GM12878 (cell line): ENCODE data around the gene CAVIN2. TPM values are rescaled to one million over a fixed set of nuclear protein-coding genes. Genes with fewer than 3 reads are reported as not detected.

Experiments used
- ATAC-seq: fragments of 200-7000 bp; cut with Tn5 transposase; 3 replicates; pipeline ENCODE4 v1.9.1; 2020; ENCODE audit warnings: mild to moderate bottlenecking, moderate library complexity
- BruUV-seq: library from RNA; stranded (reverse); fragments of 400-500 nt; replicated peaks from 2 replicates; lab custom pipeline; 2021; lab: Mats Ljungman, UMichigan
- CTCF ChIA-PET: fragments of 300-600 bp; sonication (Branson Sonifier 250); formaldehyde crosslinking; extraction: SDS; loops from one replicate; lab custom pipeline; 2021; ENCODE audit warnings: inconsistent platforms; lab: Yijun Ruan, JAX
- POLR2A ChIA-PET: fragments of 350-600 bp; formaldehyde crosslinking; extraction: SDS; loops from one replicate; lab custom pipeline; 2021; ENCODE audit warnings: inconsistent platforms; lab: Charles Lee
- RAD21 ChIA-PET: fragments of 300-600 bp; sonication (Branson Sonifier 250); formaldehyde crosslinking; loops from one replicate; lab custom pipeline; 2023; ENCODE audit warnings: antibody characterized with exemption; ENCODE audit not compliant: unreplicated experiment; lab: Charles Lee
- SMC1A ChIA-PET: fragments of 300-600 bp; sonication (Branson Sonifier 250); formaldehyde crosslinking; loops from one replicate; lab custom pipeline; 2023; ENCODE audit not compliant: unreplicated experiment, uncharacterized antibody; lab: Charles Lee
- DNase-seq: peaks from one replicate; pipeline ENCODE4 v3.0.0-alpha.2; 2011; ENCODE audit warnings: low read depth, low spot score
- FAIRE-seq: peaks from 3 replicates; lab custom pipeline; 2011; peaks lifted over from hg19 to GRCh38; lab: Jason Lieb, UNC
- H2AFZ ChIP-seq: 2 replicates; pipeline ENCODE4 v1.6.0; 2011; ENCODE audit warnings: low read depth, low read length, control low read depth; ENCODE audit not compliant: control insufficient read depth
- H3K27ac ChIP-seq: 2 replicates; pipeline ENCODE4 v1.5.1; 2011; ENCODE audit warnings: control low read depth; ENCODE audit not compliant: control insufficient read depth, insufficient read depth
- H3K27me3 ChIP-seq, 2 experiments: replicated peaks in 1 of 2; 2 replicates each; pipeline versions ENCODE4 v1.6.0 to v1.6.1; 2011; ENCODE audit warnings: low read length in 1 of 2; ENCODE audit not compliant: control insufficient read depth in 2 of 2, insufficient read depth in 2 of 2
- H3K36me3 ChIP-seq, 2 experiments: 2 replicates each; pipeline ENCODE4 v1.5.1; 2011; ENCODE audit warnings: low read length in 1 of 2; ENCODE audit not compliant: control insufficient read depth in 2 of 2, insufficient read depth in 2 of 2
- H3K4me1 ChIP-seq: 2 replicates; pipeline ENCODE4 v1.6.1; 2011; ENCODE audit warnings: mild to moderate bottlenecking, low read length, moderate library complexity, mixed read lengths; ENCODE audit not compliant: control insufficient read depth, insufficient read depth
- H3K4me2 ChIP-seq: 2 replicates; pipeline ENCODE4 v1.6.0; 2011; ENCODE audit warnings: control low read depth; ENCODE audit not compliant: control insufficient read depth, insufficient read depth
- H3K4me3 ChIP-seq: fragments of 200-600 bp; sonication (generic); 2 replicates; pipeline ENCODE4 v1.5.1; 2016
- H3K79me2 ChIP-seq: 2 replicates; pipeline ENCODE4 v1.6.0; 2011; ENCODE audit warnings: low read length; ENCODE audit not compliant: control insufficient read depth, insufficient read depth
- H3K9ac ChIP-seq: 2 replicates; pipeline ENCODE4 v1.8.0; 2011; ENCODE audit warnings: low read length, control low read depth, mixed read lengths; ENCODE audit not compliant: control insufficient read depth, insufficient read depth
- H3K9me3 ChIP-seq: replicated peaks from 3 replicates; pipeline ENCODE4 v1.5.1; 2011; ENCODE audit warnings: mild to moderate bottlenecking, low read length; ENCODE audit not compliant: control insufficient read depth, insufficient read depth
- H4K20me1 ChIP-seq: 2 replicates; pipeline ENCODE4 v1.6.0; 2011; ENCODE audit not compliant: control insufficient read depth, insufficient read depth
- HCFC1 ChIP-seq: fragments of 150-350 bp; IDR thresholded peaks from 2 replicates; pipeline ENCODE4 v1.6.1; 2014; ENCODE audit warnings: low read length
- JUNB ChIP-seq: IDR thresholded peaks from 2 replicates; pipeline ENCODE4 v1.6.1; 2016; ENCODE audit warnings: antibody characterized with exemption, mild to moderate bottlenecking
- KDM1A ChIP-seq: fragments of 200-600 bp; sonication (generic); IDR thresholded peaks from 2 replicates; pipeline ENCODE4 v1.6.1; 2016; ENCODE audit warnings: borderline replicate concordance
- KLF5 ChIP-seq: fragments of 450-650 bp; IDR thresholded peaks from 2 replicates; pipeline ENCODE4 v1.6.1; 2014; ENCODE audit warnings: mild to moderate bottlenecking; ENCODE audit not compliant: partially characterized antibody
- RELA ChIP-seq: fragments of 450-650 bp; IDR thresholded peaks from 2 replicates; pipeline ENCODE4 v1.8.0; 2014; ENCODE audit warnings: borderline replicate concordance; ENCODE audit not compliant: partially characterized antibody
- SIX5 ChIP-seq: IDR thresholded peaks from 2 replicates; pipeline ENCODE4 v1.6.1; 2011; ENCODE audit warnings: mild to moderate bottlenecking, low read depth, low read length, moderate library complexity; ENCODE audit not compliant: severe bottlenecking
- SREBF1 ChIP-seq: IDR thresholded peaks from 2 replicates; pipeline ENCODE4 v1.6.1; 2012; ENCODE audit warnings: mild to moderate bottlenecking, low read length
- USF2 ChIP-seq: IDR thresholded peaks from 2 replicates; pipeline ENCODE4 v1.6.1; 2011; ENCODE audit warnings: low read depth, low read length, improper control_type of control experiment, borderline replicate concordance
- ZBED1 ChIP-seq: IDR thresholded peaks from 2 replicates; pipeline ENCODE4 v1.6.1; 2016; ENCODE audit warnings: borderline replicate concordance
- WGBS: methylation state at CpG from one replicate; pipeline ENCODE4 v1.1.6; 2016; ENCODE audit warnings: low lambda C conversion rate; ENCODE audit not compliant: insufficient replicate concordance, insufficient coverage; ENCODE audit errors: missing lambda C conversion rate; 5-methylcytosine and 5-hydroxymethylcytosine counted together
- in situ Hi-C: fragments of 300-500 bp; cut with MboI; formaldehyde crosslinking; loops from 9 replicates; pipeline ENCODE4 v1.14.3; 2018; ENCODE audit warnings: mixed read lengths
- intact Hi-C: fragments of 100-400 bp; cut with micrococcal nuclease; formaldehyde crosslinking; loops from one replicate; pipeline ENCODE4 v1.14.2; 2022; ENCODE audit not compliant: unreplicated experiment
- polyA plus RNA-seq, 11 experiments: library from polyadenylated mRNA; depleted of rRNA in 4 of 11; unstranded in 6 of 11; stranded (reverse) in 5 of 11; fragments of >200 nt; fragmentation: Nextera tagmentation in 4 of 11; fragmentation: Illumina TruSeq in 1 of 11; extraction: Ambion mirVana in 4 of 11; extraction: Trizol in 1 of 11; gene quantifications; 1 replicate in 1 of 11; 2 replicates in 10 of 11; pipeline versions ENCODE4 v1.2.1 to v1.2.3, GENCODE V29; 2011 to 2016; ENCODE audit warnings: inconsistent platforms in 2 of 11, missing spikeins in 2 of 11, low read depth in 1 of 11
- total RNA-seq, 4 experiments: library from RNA; depleted of rRNA in 3 of 4; stranded (reverse); fragments of >200 nt in 3 of 4; fragmentation: Illumina TruSeq in 1 of 4; extraction: Trizol in 1 of 4; gene quantifications; 2 replicates each; pipeline versions ENCODE4 v1.2.1 to v1.2.3, GENCODE V29; 2013 to 2021
- TF ChIP-seq, protein P1 (sequence below): fragments of 450-650 bp; IDR thresholded peaks from 2 replicates; pipeline ENCODE4 v1.6.1; 2017; ENCODE audit warnings: borderline replicate concordance
- TF ChIP-seq, protein P2 (sequence below): IDR thresholded peaks from 2 replicates; pipeline ENCODE4 v1.6.1; 2012; ENCODE audit warnings: low read length, inconsistent platforms
- TF ChIP-seq, protein P3 (sequence below): fragments of 450-650 bp; IDR thresholded peaks from 2 replicates; pipeline ENCODE4 v1.6.1; 2014; ENCODE audit warnings: mild to moderate bottlenecking

CAVIN2 gene
- total and polyA plus RNA-seq, 10 of the 15 experiments (the other 5 are each of a cell fraction or from before 2014, with no cell fraction given): not detected

DNA sequence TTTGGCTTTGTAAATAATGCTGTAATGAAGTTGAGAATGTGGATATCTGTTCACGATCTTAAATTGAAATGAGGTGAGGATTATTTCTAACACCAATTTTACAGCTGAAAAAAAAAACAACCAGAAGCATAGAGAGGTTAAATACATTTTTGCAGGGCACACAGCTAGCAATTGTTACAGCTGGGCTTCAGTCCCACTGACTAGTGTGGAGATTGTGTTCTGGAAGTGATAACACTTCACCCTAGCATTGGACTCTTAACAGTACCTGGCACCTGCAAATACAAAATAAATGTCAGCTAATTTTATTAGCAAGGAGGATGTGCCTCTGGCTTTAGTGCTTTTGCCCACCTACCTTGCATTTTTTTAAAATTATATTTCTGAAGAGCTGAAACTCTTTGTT is 28.8 kb downstream of the CAVIN2 start (continued):
- TF ChIP-seq USF2 (no peak), RELA (no peak), JUNB (no peak), KLF5 (no peak), SREBF1 (no peak), ZBED1 (no peak), HCFC1 (no peak)
- TF ChIP-seq, protein P1, sequence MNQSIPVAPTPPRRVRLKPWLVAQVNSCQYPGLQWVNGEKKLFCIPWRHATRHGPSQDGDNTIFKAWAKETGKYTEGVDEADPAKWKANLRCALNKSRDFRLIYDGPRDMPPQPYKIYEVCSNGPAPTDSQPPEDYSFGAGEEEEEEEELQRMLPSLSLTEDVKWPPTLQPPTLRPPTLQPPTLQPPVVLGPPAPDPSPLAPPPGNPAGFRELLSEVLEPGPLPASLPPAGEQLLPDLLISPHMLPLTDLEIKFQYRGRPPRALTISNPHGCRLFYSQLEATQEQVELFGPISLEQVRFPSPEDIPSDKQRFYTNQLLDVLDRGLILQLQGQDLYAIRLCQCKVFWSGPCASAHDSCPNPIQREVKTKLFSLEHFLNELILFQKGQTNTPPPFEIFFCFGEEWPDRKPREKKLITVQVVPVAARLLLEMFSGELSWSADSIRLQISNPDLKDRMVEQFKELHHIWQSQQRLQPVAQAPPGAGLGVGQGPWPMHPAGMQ: no peak

GRCh38 chr2:191815010-191815409 is 31.9 kb downstream of the CAVIN2 start:
- ChIA-PET RAD21 (interaction anchor here (8.1 kb wide), 1 partner anchor 347 kb away, joined by 148 read pairs; no protein-coding TSS in a partner anchor), CTCF (interaction anchor here (0.6 to 12.6 kb wide), 5 partner anchors 22 to 346 kb away, joined by 3 to 254 read pairs (median 4); no protein-coding TSS in a partner anchor), SMC1A (interaction anchor here (1.3 to 4.8 kb wide), 2 partner anchors 341 to 346 kb away, joined by 4 to 135 read pairs; no protein-coding TSS in a partner anchor), POLR2A (interaction anchor here (0.6 kb wide), 1 partner anchor 301 kb away, joined by 3 read pairs; no protein-coding TSS in a partner anchor)
- no peaks in the 10 kb centered on the region for H3K36me3 ChIP-seq
- FAIRE-seq (no peak), ATAC-seq (no peak), DNase-seq (no peak)
- H3K9ac ChIP-seq: no peak overlapping the region
- no peak overlapping the region for H2AFZ ChIP-seq
- WGBS: 70% methylated on average over 1 of the region's 1 CpG
- no peak overlapping the region for H3K4me3 ChIP-seq
- TF ChIP-seq SIX5 (no peak), KDM1A (no peak)
- TF ChIP-seq, protein P2, sequence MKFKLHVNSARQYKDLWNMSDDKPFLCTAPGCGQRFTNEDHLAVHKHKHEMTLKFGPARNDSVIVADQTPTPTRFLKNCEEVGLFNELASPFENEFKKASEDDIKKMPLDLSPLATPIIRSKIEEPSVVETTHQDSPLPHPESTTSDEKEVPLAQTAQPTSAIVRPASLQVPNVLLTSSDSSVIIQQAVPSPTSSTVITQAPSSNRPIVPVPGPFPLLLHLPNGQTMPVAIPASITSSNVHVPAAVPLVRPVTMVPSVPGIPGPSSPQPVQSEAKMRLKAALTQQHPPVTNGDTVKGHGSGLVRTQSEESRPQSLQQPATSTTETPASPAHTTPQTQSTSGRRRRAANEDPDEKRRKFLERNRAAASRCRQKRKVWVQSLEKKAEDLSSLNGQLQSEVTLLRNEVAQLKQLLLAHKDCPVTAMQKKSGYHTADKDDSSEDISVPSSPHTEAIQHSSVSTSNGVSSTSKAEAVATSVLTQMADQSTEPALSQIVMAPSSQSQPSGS: no peak
- TF ChIP-seq, protein P3, sequence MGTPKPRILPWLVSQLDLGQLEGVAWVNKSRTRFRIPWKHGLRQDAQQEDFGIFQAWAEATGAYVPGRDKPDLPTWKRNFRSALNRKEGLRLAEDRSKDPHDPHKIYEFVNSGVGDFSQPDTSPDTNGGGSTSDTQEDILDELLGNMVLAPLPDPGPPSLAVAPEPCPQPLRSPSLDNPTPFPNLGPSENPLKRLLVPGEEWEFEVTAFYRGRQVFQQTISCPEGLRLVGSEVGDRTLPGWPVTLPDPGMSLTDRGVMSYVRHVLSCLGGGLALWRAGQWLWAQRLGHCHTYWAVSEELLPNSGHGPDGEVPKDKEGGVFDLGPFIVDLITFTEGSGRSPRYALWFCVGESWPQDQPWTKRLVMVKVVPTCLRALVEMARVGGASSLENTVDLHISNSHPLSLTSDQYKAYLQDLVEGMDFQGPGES: no peak
- no peak overlapping the region for H3K4me2 ChIP-seq
- H3K9me3 ChIP-seq: no peaks in the 10 kb centered on the region
- in situ Hi-C loops: no loop called here
- H3K79me2 ChIP-seq: no peaks in the 10 kb centered on the region
- H4K20me1 ChIP-seq: no peaks in the 10 kb centered on the region
- BruUV-seq: no TSS peak
- intact Hi-C loops: loop anchor here (2.0 kb wide), 1 partner anchor 26 kb away; no protein-coding TSS in a partner anchor
- H3K4me1 ChIP-seq: no peaks in the 10 kb centered on the region
- peaks cover 2 to 7% of the 10 kb centered on the region in 2 experiments; a peak in 2 of 4 replicates for H3K27me3 ChIP-seq
- H3K27ac ChIP-seq: no peak overlapping the region
